GM13977 (cell line): Measurements from ENCODE around the gene CCDC30.

Experiments used
- DNase-seq: peaks from one replicate; pipeline ENCODE4 v3.0.0; 2012; ENCODE audit warnings: low spot score
- in situ Hi-C: fragments of 300-500 bp; cut with MboI; formaldehyde crosslinking; loops from one replicate; pipeline ENCODE4 v1.12.0; 2022; ENCODE audit warnings: low sequenced_read_pairs, low pct_unique_long_range_greater_than_20kb, mixed read lengths, inconsistent platforms; ENCODE audit not compliant: unreplicated experiment
- TF ChIP-seq, protein P1 (sequence below): IDR thresholded peaks from 2 replicates; pipeline ENCODE4 v1.5.1; 2012; ENCODE audit warnings: mild to moderate bottlenecking, control low read depth; ENCODE audit not compliant: insufficient read depth; ENCODE audit errors: extremely low read depth, missing control alignments

CCDC30 gene

GRCh38 chr1:42670425-42670824, 207.3 kb downstream of the CCDC30 start:
- no peak for DNase-seq
- in situ Hi-C loops = no loop called here
- TF ChIP-seq, protein P1, sequence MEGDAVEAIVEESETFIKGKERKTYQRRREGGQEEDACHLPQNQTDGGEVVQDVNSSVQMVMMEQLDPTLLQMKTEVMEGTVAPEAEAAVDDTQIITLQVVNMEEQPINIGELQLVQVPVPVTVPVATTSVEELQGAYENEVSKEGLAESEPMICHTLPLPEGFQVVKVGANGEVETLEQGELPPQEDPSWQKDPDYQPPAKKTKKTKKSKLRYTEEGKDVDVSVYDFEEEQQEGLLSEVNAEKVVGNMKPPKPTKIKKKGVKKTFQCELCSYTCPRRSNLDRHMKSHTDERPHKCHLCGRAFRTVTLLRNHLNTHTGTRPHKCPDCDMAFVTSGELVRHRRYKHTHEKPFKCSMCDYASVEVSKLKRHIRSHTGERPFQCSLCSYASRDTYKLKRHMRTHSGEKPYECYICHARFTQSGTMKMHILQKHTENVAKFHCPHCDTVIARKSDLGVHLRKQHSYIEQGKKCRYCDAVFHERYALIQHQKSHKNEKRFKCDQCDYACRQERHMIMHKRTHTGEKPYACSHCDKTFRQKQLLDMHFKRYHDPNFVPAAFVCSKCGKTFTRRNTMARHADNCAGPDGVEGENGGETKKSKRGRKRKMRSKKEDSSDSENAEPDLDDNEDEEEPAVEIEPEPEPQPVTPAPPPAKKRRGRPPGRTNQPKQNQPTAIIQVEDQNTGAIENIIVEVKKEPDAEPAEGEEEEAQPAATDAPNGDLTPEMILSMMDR = no peak

DNA sequence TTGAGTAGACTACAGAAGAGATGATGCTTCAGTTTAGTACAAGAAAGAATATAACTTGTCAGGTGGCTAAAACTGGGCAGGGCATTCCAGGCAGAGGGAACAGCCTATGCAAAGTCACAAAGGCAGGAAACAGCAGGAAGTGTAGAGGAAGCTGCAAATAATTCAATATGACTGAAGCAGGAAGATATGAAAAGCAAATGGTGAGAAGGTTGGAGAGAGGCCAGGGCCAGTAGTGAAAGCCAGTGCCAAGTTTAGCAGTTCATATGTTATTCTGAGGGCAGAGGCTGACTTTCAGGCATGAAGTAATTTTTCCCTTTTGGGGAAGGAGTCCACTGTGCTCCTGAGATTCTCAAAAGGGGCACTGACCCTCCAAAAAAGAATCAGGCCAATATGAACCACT, 211.1 kb downstream of the CCDC30 start:
- TF ChIP-seq, protein P1 = no peak
- no peak for DNase-seq
- in situ Hi-C loops = no loop called here

- TF ChIP-seq, protein P1 = no peak
- no peak for DNase-seq
- in situ Hi-C loops = no loop called here
Observed at GRCh38 chr1:42674682-42675081, 211.6 kb downstream of the CCDC30 start.

- DNase-seq = no peak
- in situ Hi-C loops = no loop called here
- TF ChIP-seq, protein P1 = no peak
Observed at GRCh38 chr1:42675467-42675866, 212.4 kb downstream of the CCDC30 start.

DNA sequence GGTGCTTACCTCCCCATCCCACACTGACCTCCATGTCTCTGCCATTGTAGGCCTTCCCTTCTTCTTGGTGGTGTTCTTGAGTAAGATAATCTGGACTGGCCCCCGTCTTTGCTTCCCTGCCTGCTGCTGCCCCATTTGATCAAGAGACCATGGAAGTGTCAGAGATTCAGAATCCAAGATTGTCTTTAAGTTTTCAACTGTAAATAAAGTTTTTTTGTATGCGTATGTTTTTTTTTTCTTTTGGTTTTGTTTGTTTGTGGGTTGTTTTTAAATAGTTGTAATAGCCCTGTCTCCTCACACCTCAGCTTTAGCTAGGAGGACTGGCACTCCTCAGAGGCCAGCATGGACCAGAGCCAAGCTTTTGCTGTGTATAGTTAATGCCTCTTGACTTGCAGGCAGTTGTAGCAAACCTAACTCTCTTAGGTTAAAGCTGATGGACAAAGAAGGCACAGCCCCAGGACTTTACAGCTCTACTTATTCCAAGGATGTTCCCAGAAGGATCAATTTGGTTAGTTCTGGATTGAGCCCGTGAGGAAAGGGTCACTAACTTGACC, 213.5 kb downstream of the CCDC30 start:
- in situ Hi-C loops = no loop called here
- TF ChIP-seq, protein P1 = no peak
- no peak for DNase-seq

- in situ Hi-C loops = no loop called here
- TF ChIP-seq, protein P1 = no peak
- DNase-seq = no peak
Observed at GRCh38 chr1:42679364-42679983, 216.4 kb downstream of the CCDC30 start.
